CD4-positive, alpha-beta memory T cell (primary cell): ENCODE measurements around the gene TPM1. TPM values are rescaled to one million over a fixed set of nuclear protein-coding genes. Genes with fewer than 3 reads are reported as not detected.

Experiments
- CTCF ChIA-PET: fragments of 350-600 bp; sonication (Branson Sonifier 250); formaldehyde crosslinking; loops from one replicate; lab custom pipeline; 2021; ENCODE audit warnings: inconsistent platforms; ENCODE audit not compliant: partially characterized antibody; lab: Charles Lee
- POLR2A ChIA-PET: fragments of 350-600 bp; sonication (Branson Sonifier 250); formaldehyde crosslinking; loops from one replicate; lab custom pipeline; 2021; ENCODE audit not compliant: partially characterized antibody; lab: Charles Lee
- DNase-seq, 5 donors: peaks; one replicate each; pipeline versions ENCODE4 v3.0.0 to v3.0.0-alpha.2; 2020 to 2022; ENCODE audit warnings: mixed read lengths in 1 of 5
- H3K27ac ChIP-seq: one replicate; pipeline ENCODE4 v1.7.0; 2013; ENCODE audit warnings: low read depth, low read length
- H3K27me3 ChIP-seq: 2 replicates; pipeline ENCODE4 v1.7.0; 2013; ENCODE audit warnings: mild to moderate bottlenecking, low read length, moderate library complexity; ENCODE audit not compliant: insufficient read depth
- H3K36me3 ChIP-seq: 2 replicates; pipeline ENCODE4 v1.7.0; 2013; ENCODE audit warnings: mild to moderate bottlenecking, low read length, moderate library complexity; ENCODE audit not compliant: insufficient read depth
- H3K4me1 ChIP-seq: 2 replicates; pipeline ENCODE4 v1.7.0; 2013; ENCODE audit warnings: mild to moderate bottlenecking, low read length, moderate library complexity; ENCODE audit not compliant: insufficient read depth
- H3K4me3 ChIP-seq, 2 donors: one replicate each; pipeline ENCODE4 v1.7.0; 2013; ENCODE audit warnings: low read length in 2 of 2, mild to moderate bottlenecking in 1 of 2
- H3K9me3 ChIP-seq, 2 donors: one replicate each; pipeline ENCODE4 v1.7.0; 2013; ENCODE audit warnings: low read length in 2 of 2, control low read depth in 1 of 2; ENCODE audit not compliant: control insufficient read depth in 1 of 2
- H3K27ac Mint-ChIP-seq, 7 donors: one replicate each; pipeline ENCODE4 v1.8.0; 2020 to 2021; ENCODE audit warnings: mixed read lengths in 7 of 7, mild to moderate bottlenecking in 6 of 7, inconsistent platforms in 3 of 7, moderate library complexity in 3 of 7
- H3K27me3 Mint-ChIP-seq, 2 donors: one replicate each; pipeline ENCODE4 v1.8.0; 2020 to 2021; ENCODE audit warnings: mixed read lengths in 2 of 2
- H3K36me3 Mint-ChIP-seq, 2 donors: one replicate each; pipeline ENCODE4 v1.8.0; 2020 to 2021; ENCODE audit warnings: mixed read lengths in 2 of 2, inconsistent platforms in 1 of 2, mild to moderate bottlenecking in 1 of 2
- H3K4me1 Mint-ChIP-seq, 4 donors: one replicate each; pipeline ENCODE4 v1.8.0; 2020 to 2021; ENCODE audit warnings: mixed read lengths in 4 of 4, mild to moderate bottlenecking in 1 of 4
- H3K4me3 Mint-ChIP-seq, 8 donors: one replicate each; pipeline ENCODE4 v1.8.0; 2020 to 2021; ENCODE audit warnings: mixed read lengths in 8 of 8, mild to moderate bottlenecking in 7 of 8, moderate library complexity in 6 of 8, inconsistent platforms in 3 of 8
- H3K9me3 Mint-ChIP-seq, 8 donors: one replicate each; pipeline ENCODE4 v1.8.0; 2020 to 2021; ENCODE audit warnings: mixed read lengths in 8 of 8, mild to moderate bottlenecking in 5 of 8, inconsistent platforms in 3 of 8, moderate library complexity in 1 of 8
- intact Hi-C: fragments of 100-400 bp; cut with micrococcal nuclease; formaldehyde crosslinking; loops from one replicate; pipeline ENCODE4 v1.15.1; 2023
- polyA plus RNA-seq, 2 donors: library from polyadenylated mRNA; unstranded; fragments of 300-500 nt; fragmentation: Illumina TruSeq; gene quantifications; one replicate each; pipeline ENCODE4 v1.2.3, GENCODE V29; 2021
- total RNA-seq, 2 experiments: library from RNA; stranded (reverse); gene quantifications; one replicate each; pipeline ENCODE4 v1.2.3, GENCODE V29; 2021

TPM1 gene
- total and polyA plus RNA-seq, 4 experiments from 2014 or later = 8.5 to 29.4 (median 18.4) TPM

DNA sequence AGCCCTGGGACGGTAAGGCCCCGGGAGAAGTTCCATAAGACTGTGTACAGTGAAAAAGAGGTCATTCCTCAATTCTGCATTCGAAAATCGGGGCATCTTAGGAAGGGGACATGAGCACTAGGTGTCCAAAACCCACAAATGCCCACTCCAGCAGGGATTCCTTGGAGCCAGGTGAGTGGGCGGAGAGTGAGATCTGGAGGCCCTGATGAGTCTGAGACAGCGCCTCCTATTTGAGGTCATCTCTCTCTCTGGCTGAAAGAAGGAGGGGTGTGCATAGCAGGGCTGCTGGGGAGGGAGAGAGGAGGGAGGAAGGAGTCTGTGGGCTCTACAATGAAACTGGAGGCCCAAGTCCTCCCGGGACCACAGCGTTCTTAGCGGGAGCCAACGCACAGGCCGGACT is 41.0 kb downstream of the TPM1 start:
- no peak overlapping the region for H3K27ac Mint-ChIP-seq
- H3K36me3 ChIP-seq = no peaks in the 10 kb centered on the region
- no peak overlapping the region for H3K4me3 ChIP-seq
- CTCF ChIA-PET = interaction anchor here (0.7 kb wide), 1 partner anchor 63 kb away, joined by 3 read pairs; no protein-coding TSS in a partner anchor
- POLR2A ChIA-PET = no interaction called here
- H3K4me1 Mint-ChIP-seq = no peaks in the 10 kb centered on the region
- H3K27ac ChIP-seq = no peak overlapping the region
- H3K4me3 Mint-ChIP-seq = no peak overlapping the region
- H3K9me3 ChIP-seq = no peaks in the 10 kb centered on the region
- peaks cover 3 to 9% of the 10 kb centered on the region in 2 donors for H3K27me3 Mint-ChIP-seq
- no peaks in the 10 kb centered on the region for H3K4me1 ChIP-seq
- H3K9me3 Mint-ChIP-seq = no peaks in the 10 kb centered on the region
- DNase-seq = no peak
- intact Hi-C loops = no loop called here
- H3K36me3 Mint-ChIP-seq = no peaks in the 10 kb centered on the region
- H3K27me3 ChIP-seq = peaks cover 6% of the 10 kb centered on the region

DNA sequence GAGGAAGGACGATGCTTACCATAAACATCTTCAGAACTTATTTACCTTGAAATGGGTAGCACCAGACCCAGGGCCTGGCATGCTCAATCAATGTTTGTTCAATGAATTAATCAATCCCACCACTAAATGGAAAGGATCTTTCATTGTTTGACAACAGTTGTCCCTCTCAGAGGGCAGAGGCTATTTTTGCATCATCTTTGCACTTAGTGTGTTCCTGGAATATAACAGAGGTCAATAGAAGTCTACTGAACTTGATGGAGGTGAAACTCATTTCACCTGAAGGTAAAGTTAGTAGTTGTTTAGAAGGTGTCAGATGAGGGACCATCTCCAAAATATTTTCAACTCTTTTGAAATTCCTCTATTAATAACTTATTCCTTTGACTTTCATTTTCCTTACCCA is 42.3 kb downstream of the TPM1 start:
- intact Hi-C loops = no loop called here
- H3K9me3 Mint-ChIP-seq = no peaks in the 10 kb centered on the region
- POLR2A ChIA-PET = no interaction called here
- Histone ChIP-seq H3K27ac (no peak overlapping the region), H3K9me3 (no peaks in the 10 kb centered on the region), H3K27me3 (peaks cover 6% of the 10 kb centered on the region), H3K4me1 (no peaks in the 10 kb centered on the region), H3K36me3 (no peaks in the 10 kb centered on the region), H3K4me3 (no peak overlapping the region)
- H3K27me3 Mint-ChIP-seq = peaks cover 0 to 5% of the 10 kb centered on the region in 2 donors
- H3K4me3 Mint-ChIP-seq = no peak overlapping the region
- H3K36me3 Mint-ChIP-seq = no peaks in the 10 kb centered on the region
- CTCF ChIA-PET = no interaction called here
- H3K4me1 Mint-ChIP-seq = no peaks in the 10 kb centered on the region
- no peak for DNase-seq
- H3K27ac Mint-ChIP-seq = no peak overlapping the region

DNA sequence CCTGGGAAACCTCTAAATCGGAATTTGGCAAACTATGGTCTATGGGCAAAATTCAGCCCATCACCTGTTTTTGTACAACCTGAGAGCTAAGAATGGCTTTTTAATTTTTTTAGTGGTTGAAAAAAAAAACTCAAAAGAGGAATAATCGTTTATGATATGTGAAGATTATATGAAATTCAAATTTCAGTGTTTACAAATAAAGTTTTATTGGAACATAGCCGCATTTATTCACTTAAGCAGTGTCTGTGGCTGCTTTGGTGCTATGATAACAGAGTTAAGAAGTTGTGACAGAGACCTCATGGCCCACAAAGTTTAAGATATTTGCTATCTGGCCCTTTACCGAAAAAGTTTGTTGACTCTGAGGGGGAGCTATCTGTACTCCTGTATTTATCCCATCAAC is 42.7 kb downstream of the TPM1 start:
- Mint-ChIP-seq H3K4me3 (no peak overlapping the region), H3K27ac (no peak overlapping the region), H3K27me3 (peaks cover 0 to 5% of the 10 kb centered on the region in 2 donors), H3K4me1 (no peaks in the 10 kb centered on the region), H3K36me3 (no peaks in the 10 kb centered on the region), H3K9me3 (no peaks in the 10 kb centered on the region)
- Histone ChIP-seq H3K27me3 (peaks cover 6% of the 10 kb centered on the region), H3K9me3 (no peaks in the 10 kb centered on the region), H3K36me3 (no peaks in the 10 kb centered on the region), H3K4me1 (no peaks in the 10 kb centered on the region), H3K27ac (no peak overlapping the region), H3K4me3 (no peak overlapping the region)
- CTCF ChIA-PET = no interaction called here
- intact Hi-C loops = no loop called here
- POLR2A ChIA-PET = no interaction called here
- DNase-seq = no peak

DNA sequence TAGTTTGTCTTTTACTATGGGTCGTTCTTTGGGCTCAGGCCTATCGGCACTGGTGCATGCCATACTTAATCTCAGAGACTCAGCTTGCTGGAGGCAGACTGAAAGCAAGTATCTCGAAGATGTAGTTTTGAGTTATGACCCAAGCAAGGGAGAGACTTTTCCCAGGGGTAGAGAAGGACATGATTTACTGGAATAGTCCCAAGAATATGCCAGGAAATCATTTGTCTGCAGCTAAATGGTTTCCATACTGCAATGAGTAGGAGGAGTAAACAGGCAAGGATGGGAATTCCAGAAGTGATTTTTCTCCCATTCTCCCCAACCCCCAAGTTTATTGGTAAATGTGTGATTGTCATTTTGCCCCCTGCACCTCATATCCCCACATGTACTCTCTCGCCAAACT is 43.7 kb downstream of the TPM1 start:
- Histone ChIP-seq H3K36me3 (no peaks in the 10 kb centered on the region), H3K9me3 (no peaks in the 10 kb centered on the region), H3K4me3 (no peak overlapping the region), H3K4me1 (no peaks in the 10 kb centered on the region), H3K27ac (no peak overlapping the region), H3K27me3 (no peaks in the 10 kb centered on the region)
- H3K27ac Mint-ChIP-seq = no peak overlapping the region
- intact Hi-C loops = no loop called here
- H3K4me3 Mint-ChIP-seq = no peak overlapping the region
- no peaks in the 10 kb centered on the region for H3K9me3 Mint-ChIP-seq
- DNase-seq = no peak
- H3K36me3 Mint-ChIP-seq = no peaks in the 10 kb centered on the region
- POLR2A ChIA-PET = interaction anchor here (1.1 kb wide), 1 partner anchor 38 kb away, joined by 5 read pairs; no protein-coding TSS in a partner anchor
- H3K27me3 Mint-ChIP-seq = peaks cover 0 to 5% of the 10 kb centered on the region in 2 donors
- CTCF ChIA-PET = interaction anchor here (1.9 kb wide), 1 partner anchor 38 kb away, joined by 13 read pairs; no protein-coding TSS in a partner anchor
- H3K4me1 Mint-ChIP-seq = no peaks in the 10 kb centered on the region

DNA sequence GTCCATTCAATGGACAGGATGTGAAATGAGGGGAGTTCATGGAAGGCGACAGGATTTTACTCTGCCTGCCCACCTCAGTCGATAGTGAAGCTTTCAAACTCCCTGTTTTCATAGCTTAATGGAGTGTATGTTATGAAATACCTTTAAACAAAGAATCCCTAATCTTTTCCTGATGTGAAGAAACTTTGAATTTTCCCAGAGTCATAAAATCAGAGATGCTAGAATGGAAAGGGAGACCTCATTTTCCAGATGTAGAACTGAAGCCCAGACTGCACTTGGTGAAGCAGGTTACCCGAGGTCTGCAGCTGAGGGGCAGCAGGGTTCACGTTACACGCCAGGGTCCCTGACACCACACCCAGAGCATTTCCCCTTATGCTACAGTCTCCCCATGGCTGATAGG is 44.4 kb downstream of the TPM1 start:
- no peak overlapping the region for H3K27ac Mint-ChIP-seq
- Histone ChIP-seq H3K36me3 (no peaks in the 10 kb centered on the region), H3K27ac (no peak overlapping the region), H3K27me3 (no peaks in the 10 kb centered on the region), H3K4me1 (no peaks in the 10 kb centered on the region), H3K9me3 (no peaks in the 10 kb centered on the region), H3K4me3 (no peak overlapping the region)
- H3K4me3 Mint-ChIP-seq = no peak overlapping the region
- CTCF ChIA-PET = interaction anchor here (1.9 kb wide), 1 partner anchor 39 kb away, joined by 13 read pairs; no protein-coding TSS in a partner anchor
- H3K36me3 Mint-ChIP-seq = no peaks in the 10 kb centered on the region
- H3K9me3 Mint-ChIP-seq = no peaks in the 10 kb centered on the region
- H3K27me3 Mint-ChIP-seq = peaks cover 0 to 4% of the 10 kb centered on the region in 2 donors
- no peak for DNase-seq
- intact Hi-C loops = no loop called here
- POLR2A ChIA-PET = interaction anchor here (1.1 kb wide), 1 partner anchor 39 kb away, joined by 5 read pairs; no protein-coding TSS in a partner anchor
- no peaks in the 10 kb centered on the region for H3K4me1 Mint-ChIP-seq

DNA sequence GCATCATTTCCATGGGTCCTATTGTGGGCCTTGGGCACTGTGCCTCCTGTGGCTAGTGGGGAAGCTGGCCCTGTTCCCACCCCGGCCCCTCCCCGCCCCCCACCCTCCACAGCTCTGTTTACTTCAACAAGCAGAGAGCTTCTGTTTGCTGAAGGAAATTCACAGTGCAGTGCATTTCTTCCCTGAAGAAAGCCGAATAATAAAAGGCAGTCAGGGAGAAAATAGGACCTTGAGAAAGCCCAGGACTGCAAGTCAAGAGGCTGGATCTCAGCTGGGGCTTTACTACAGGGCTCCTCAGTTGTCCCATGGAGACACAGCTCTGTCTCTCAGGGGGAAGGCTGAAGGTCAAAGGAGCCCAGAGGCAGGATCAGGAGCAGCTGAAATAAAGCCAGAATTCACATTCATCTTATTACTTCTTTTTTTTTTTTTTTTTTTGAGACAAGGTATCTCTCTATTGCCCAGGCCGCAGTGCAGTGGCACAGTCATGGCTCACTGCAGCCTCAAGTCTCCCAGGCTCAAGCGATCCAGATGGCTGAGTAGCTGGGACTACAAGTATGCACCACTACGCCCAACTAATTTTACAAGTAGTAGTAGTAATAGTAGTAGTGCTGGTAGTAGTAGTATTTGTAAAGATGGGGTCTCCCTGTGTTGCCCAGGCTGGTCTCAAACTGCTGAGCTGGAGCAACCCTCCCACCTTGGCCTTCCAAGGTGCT is 46.1 kb downstream of the TPM1 start:
- Mint-ChIP-seq H3K4me1 (peaks cover 0 to 2% (median 0%) of the 10 kb centered on the region in 4 donors), H3K36me3 (no peaks in the 10 kb centered on the region), H3K4me3 (no peak overlapping the region), H3K27me3 (peaks cover 0 to 4% of the 10 kb centered on the region in 2 donors), H3K9me3 (no peaks in the 10 kb centered on the region), H3K27ac (no peak overlapping the region)
- H3K4me1 ChIP-seq = no peaks in the 10 kb centered on the region
- H3K9me3 ChIP-seq = no peaks in the 10 kb centered on the region
- no peak overlapping the region for H3K27ac ChIP-seq
- H3K36me3 ChIP-seq = no peaks in the 10 kb centered on the region
- intact Hi-C loops = no loop called here
- no peak overlapping the region for H3K4me3 ChIP-seq
- CTCF ChIA-PET = interaction anchor here (0.5 to 1.4 kb wide), 3 partner anchors 19 to 220 kb away, joined by 3 to 14 read pairs (median 3); no protein-coding TSS in a partner anchor
- H3K27me3 ChIP-seq = no peaks in the 10 kb centered on the region
- POLR2A ChIA-PET = no interaction called here
- no peak for DNase-seq

DNA sequence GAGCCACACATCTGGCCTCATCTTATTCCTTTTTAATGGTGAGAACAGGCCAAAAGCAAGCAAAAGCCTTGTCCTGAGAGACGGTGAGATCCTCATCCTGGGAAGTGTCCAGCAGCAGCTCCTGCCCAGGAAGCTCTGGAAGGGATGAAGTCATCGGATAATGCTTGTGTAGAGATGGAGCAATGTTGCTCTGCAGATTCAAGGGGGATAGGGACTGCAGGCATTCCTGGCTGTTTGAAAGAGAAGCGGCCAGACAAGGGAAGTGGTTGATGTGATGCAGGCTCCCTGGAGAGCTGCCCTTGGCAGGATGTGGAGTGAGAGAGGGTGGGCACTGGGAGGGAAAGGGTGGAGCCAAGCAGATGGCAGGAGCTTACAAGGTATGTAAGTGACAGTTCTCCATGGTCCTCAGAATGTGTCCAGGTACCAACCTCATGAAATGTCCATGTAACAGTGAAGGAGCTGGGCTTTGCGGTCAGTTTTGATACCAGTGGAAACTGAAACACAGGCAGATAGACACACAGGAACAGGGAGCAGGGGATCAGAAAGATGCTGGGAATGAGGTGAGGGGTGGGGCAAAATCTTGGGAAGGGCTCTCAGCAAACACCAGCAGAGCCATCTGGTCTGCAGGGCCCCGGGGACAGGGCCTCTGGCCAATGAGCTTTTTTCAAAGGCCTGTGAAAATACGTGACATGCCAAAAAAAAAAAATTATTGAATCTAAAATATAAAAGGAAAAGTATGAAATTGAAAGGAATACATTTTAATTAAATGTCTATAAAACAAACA is 46.9 kb downstream of the TPM1 start:
- no peak overlapping the region for H3K27ac ChIP-seq
- H3K4me3 ChIP-seq = no peak overlapping the region
- H3K4me1 ChIP-seq = no peaks in the 10 kb centered on the region
- no peaks in the 10 kb centered on the region for H3K36me3 ChIP-seq
- CTCF ChIA-PET = interaction anchor here (0.8 to 7.6 kb wide), 3 partner anchors 41 to 220 kb away, joined by 3 to 118 read pairs (median 14); no protein-coding TSS in a partner anchor
- Mint-ChIP-seq H3K4me1 (peaks cover 0 to 2% (median 0%) of the 10 kb centered on the region in 4 donors), H3K36me3 (no peaks in the 10 kb centered on the region), H3K27me3 (peaks cover 0 to 3% of the 10 kb centered on the region in 2 donors), H3K9me3 (no peaks in the 10 kb centered on the region), H3K27ac (no peak overlapping the region), H3K4me3 (no peak overlapping the region)
- H3K27me3 ChIP-seq = no peaks in the 10 kb centered on the region
- POLR2A ChIA-PET = no interaction called here
- intact Hi-C loops = loop anchor here (5.0 kb wide), 1 partner anchor 978 kb away; no protein-coding TSS in a partner anchor
- no peak for DNase-seq
- H3K9me3 ChIP-seq = no peaks in the 10 kb centered on the region
